Liver (tissue), 3 donors: ENCODE results near the gene AGBL4.

Experiments
- ATF3 ChIP-seq: IDR thresholded peaks from 2 replicates; pipeline ENCODE4 v1.6.1; 2016; ENCODE audit warnings: antibody characterized with exemption
- CTCF ChIP-seq: fragments of 150-350 bp; IDR thresholded peaks from 2 replicates; pipeline ENCODE4 v1.5.1; 2017; ENCODE audit warnings: improper control_type of control experiment, low read depth, low read length; ENCODE audit not compliant: missing input control
- GABPA ChIP-seq, 2 donors: IDR thresholded peaks in 1 of 2; conservative IDR thresholded peaks in 1 of 2; 2 replicates each; pipeline ENCODE4 v1.6.1; 2016; ENCODE audit warnings: antibody characterized with exemption in 2 of 2, mild to moderate bottlenecking in 1 of 2, moderate library complexity in 1 of 2
- JUND ChIP-seq, 2 donors: IDR thresholded peaks; 2 replicates each; pipeline ENCODE4 v1.6.1; 2016; ENCODE audit warnings: antibody characterized with exemption in 2 of 2
- MAX ChIP-seq: IDR thresholded peaks from 2 replicates; pipeline ENCODE4 v1.6.1; 2016; ENCODE audit warnings: antibody characterized with exemption
- RAD21 ChIP-seq, 2 donors: IDR thresholded peaks; 2 replicates each; pipeline ENCODE4 v1.6.1; 2016; ENCODE audit warnings: antibody characterized with exemption in 2 of 2, mild to moderate bottlenecking in 2 of 2
- REST ChIP-seq: IDR thresholded peaks from 2 replicates; pipeline ENCODE4 v1.6.1; 2016; ENCODE audit warnings: antibody characterized with exemption, mild to moderate bottlenecking
- RXRA ChIP-seq, 2 donors: IDR thresholded peaks; 2 replicates each; pipeline ENCODE4 v1.6.1; 2017 to 2018; ENCODE audit warnings: antibody characterized with exemption in 2 of 2, mild to moderate bottlenecking in 1 of 2
- SP1 ChIP-seq: IDR thresholded peaks from 2 replicates; pipeline ENCODE4 v1.6.1; 2018; ENCODE audit warnings: antibody characterized with exemption, mild to moderate bottlenecking
- TAF1 ChIP-seq: conservative IDR thresholded peaks from 2 replicates; pipeline ENCODE4 v1.6.1; 2016; ENCODE audit warnings: antibody characterized with exemption, mild to moderate bottlenecking
- YY1 ChIP-seq: IDR thresholded peaks from 2 replicates; pipeline ENCODE4 v1.6.1; 2016; ENCODE audit warnings: antibody characterized with exemption, mild to moderate bottlenecking
- ZBTB33 ChIP-seq: IDR thresholded peaks from 2 replicates; pipeline ENCODE4 v1.6.1; 2016; ENCODE audit warnings: antibody characterized with exemption
- donor health status: healthy.
- donor health status: healthy.

- TF ChIP-seq CTCF, result no peak
- no peak for TF ChIP-seq JUND (IDR thresholded peaks at IDR 0.05)
- no peak for TF ChIP-seq YY1
- no peak for TF ChIP-seq ATF3
- no peak for TF ChIP-seq MAX
- TF ChIP-seq TAF1, result no peak
- no peak for TF ChIP-seq REST
- TF ChIP-seq ZBTB33, result no peak
- no peak for TF ChIP-seq RXRA (IDR thresholded peaks at IDR 0.05)
- TF ChIP-seq GABPA (IDR thresholded peaks at IDR 0.05 in 1 of 2, conservative IDR thresholded peaks at IDR 0.05 in 1 of 2), result no peak
- no peak for TF ChIP-seq RAD21 (IDR thresholded peaks at IDR 0.05)
- TF ChIP-seq SP1, result no peak
These were observed 1086.0 kb downstream of the AGBL4 start for GRCh38 chr1:48937732-48938131.
